GM19467 (cell line): ENCODE data around the gene ANKRD27.

Experiments
- ATAC-seq: cut with Tn5 transposase; IDR thresholded peaks from one replicate; pipeline ENCODE4 v1.9.1; 2021; ENCODE audit warnings: mild to moderate bottlenecking, moderate library complexity; ENCODE audit not compliant: unreplicated experiment

ANKRD27 gene

GRCh38 chr19:32566246-32566830, 108.6 kb downstream of the ANKRD27 start:
- no peak for ATAC-seq

DNA sequence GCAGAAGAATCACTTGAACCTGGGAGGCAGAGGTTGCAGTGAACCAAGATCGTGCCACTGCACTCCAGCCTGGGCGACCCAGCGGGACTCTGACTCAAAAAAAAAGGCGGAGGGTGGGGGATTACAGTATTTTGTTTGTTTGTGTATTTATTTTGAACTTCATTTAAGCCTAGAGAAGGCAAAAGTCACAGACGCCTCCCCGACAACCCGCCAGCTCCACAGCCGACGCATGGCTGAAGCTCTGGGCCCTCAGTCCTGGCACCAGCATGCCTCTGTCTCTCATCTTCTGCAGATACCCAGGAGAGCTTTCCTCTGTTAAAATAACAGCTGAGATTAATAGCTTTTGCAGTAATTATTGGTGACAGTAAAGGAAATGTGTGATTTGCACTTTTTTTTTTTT, 111.2 kb downstream of the ANKRD27 start:
- no peak for ATAC-seq

DNA sequence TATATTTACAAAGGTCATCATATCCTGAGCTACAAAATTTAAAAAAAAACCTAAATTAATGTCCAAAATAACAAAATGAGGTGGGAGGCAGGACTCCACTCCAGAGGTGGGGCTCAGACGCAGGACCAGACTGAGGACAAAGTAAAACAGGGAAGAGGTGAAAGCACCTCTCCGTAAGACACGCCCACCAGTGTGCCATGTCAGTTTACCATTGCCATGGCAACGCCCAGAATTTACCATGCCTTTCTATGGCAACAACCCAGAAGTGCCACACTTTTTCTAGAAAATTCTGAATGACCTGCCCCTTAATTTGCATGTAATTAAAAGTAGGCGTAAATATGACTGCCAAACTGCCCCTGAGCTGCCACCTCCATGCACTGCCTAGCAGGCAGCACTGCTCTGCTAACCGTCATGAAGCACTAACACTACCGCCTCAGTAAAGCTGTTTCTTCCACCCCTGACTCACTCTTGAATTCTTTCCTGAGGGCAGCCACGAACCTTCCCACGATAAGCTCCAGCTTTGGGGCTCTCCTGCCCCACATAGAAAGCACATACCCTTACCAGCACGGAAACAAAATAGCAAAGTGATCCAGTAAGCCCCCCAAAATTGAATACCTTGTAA, 116.3 kb downstream of the ANKRD27 start:
- ATAC-seq: no peak

- no peak for ATAC-seq
Measured at GRCh38 chr19:32555786-32556185, 119.2 kb downstream of the ANKRD27 start.

DNA sequence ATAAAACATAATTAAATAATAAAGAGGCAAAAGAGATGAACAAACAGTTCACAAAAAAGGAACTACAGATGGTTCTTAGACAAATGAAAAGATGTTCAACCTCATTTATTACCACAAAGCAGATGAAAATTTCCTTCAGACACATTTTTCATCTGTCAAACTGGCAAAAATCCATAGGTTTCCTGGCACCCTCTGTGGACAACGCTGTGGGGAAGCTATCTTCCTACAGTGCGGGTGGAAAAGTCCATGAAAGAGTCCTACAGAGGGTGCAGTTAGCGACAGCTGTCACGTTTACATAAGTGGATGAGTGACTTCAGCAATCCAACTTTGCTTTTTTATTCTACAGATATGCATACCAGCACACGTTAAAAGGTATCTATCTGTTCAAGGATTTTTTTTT, 124.3 kb downstream of the ANKRD27 start:
- ATAC-seq: no peak
